Effector memory CD4-positive, alpha-beta T cell (primary cell): ENCODE results near the gene LGALS8.
A peak's percentile ranks its signal among the peaks of the same experiment; 100 is the strongest.

Experiments
- DNase-seq, 3 donors: peaks; one replicate each; pipeline ENCODE4 v3.0.0-alpha.2; 2020
- H3K27ac ChIP-seq: 2 replicates; pipeline ENCODE4 v1.7.0; 2013; ENCODE audit warnings: mild to moderate bottlenecking, low read length, moderate library complexity; ENCODE audit not compliant: insufficient read depth, poor library complexity, severe bottlenecking
- H3K27me3 ChIP-seq: replicated peaks from 2 replicates; pipeline ENCODE4 v1.7.0; 2013; ENCODE audit warnings: mild to moderate bottlenecking, low read length; ENCODE audit not compliant: insufficient read depth, control insufficient read depth, poor library complexity, severe bottlenecking
- H3K36me3 ChIP-seq: 2 replicates; pipeline ENCODE4 v1.7.0; 2013; ENCODE audit warnings: mild to moderate bottlenecking, low read length, moderate library complexity; ENCODE audit not compliant: control insufficient read depth, insufficient read depth
- H3K4me1 ChIP-seq: 2 replicates; pipeline ENCODE4 v1.7.0; 2013; ENCODE audit warnings: low read length, mild to moderate bottlenecking; ENCODE audit not compliant: control insufficient read depth, insufficient read depth, poor library complexity, severe bottlenecking
- H3K4me3 ChIP-seq: 2 replicates; pipeline ENCODE4 v1.7.0; 2013; ENCODE audit warnings: low read length, low read depth, mild to moderate bottlenecking; ENCODE audit not compliant: insufficient read depth, poor library complexity, severe bottlenecking
- H3K9me3 ChIP-seq: 2 replicates; pipeline ENCODE4 v1.7.0; 2013; ENCODE audit warnings: mild to moderate bottlenecking, low read length, moderate library complexity; ENCODE audit not compliant: control insufficient read depth

The LGALS8 gene

GRCh38 chr1:236508593-236509027, 15.2 kb upstream of the LGALS8 start:
- Histone ChIP-seq H3K4me3 (no peak overlapping the region), H3K27me3 (no peaks in the 10 kb centered on the region), H3K9me3 (no peaks in the 10 kb centered on the region), H3K4me1 (no peaks in the 10 kb centered on the region), H3K27ac (no peak overlapping the region), H3K36me3 (no peaks in the 10 kb centered on the region)
- no peak for DNase-seq

- H3K27me3 ChIP-seq: no peaks in the 10 kb centered on the region
- no peaks in the 10 kb centered on the region for H3K4me1 ChIP-seq
- no peak overlapping the region for H3K27ac ChIP-seq
- DNase-seq: no peak
- no peaks in the 10 kb centered on the region for H3K36me3 ChIP-seq
- H3K9me3 ChIP-seq: no peaks in the 10 kb centered on the region
- H3K4me3 ChIP-seq: no peak overlapping the region
These were observed 14.6 kb upstream of the LGALS8 start for GRCh38 chr1:236509203-236509602.

GRCh38 chr1:236509647-236510401, 14.0 kb upstream of the LGALS8 start:
- Histone ChIP-seq H3K4me1 (no peaks in the 10 kb centered on the region), H3K27me3 (no peaks in the 10 kb centered on the region), H3K27ac (no peak overlapping the region), H3K36me3 (no peaks in the 10 kb centered on the region), H3K9me3 (no peaks in the 10 kb centered on the region), H3K4me3 (no peak overlapping the region)
- DNase-seq: no peak

DNA sequence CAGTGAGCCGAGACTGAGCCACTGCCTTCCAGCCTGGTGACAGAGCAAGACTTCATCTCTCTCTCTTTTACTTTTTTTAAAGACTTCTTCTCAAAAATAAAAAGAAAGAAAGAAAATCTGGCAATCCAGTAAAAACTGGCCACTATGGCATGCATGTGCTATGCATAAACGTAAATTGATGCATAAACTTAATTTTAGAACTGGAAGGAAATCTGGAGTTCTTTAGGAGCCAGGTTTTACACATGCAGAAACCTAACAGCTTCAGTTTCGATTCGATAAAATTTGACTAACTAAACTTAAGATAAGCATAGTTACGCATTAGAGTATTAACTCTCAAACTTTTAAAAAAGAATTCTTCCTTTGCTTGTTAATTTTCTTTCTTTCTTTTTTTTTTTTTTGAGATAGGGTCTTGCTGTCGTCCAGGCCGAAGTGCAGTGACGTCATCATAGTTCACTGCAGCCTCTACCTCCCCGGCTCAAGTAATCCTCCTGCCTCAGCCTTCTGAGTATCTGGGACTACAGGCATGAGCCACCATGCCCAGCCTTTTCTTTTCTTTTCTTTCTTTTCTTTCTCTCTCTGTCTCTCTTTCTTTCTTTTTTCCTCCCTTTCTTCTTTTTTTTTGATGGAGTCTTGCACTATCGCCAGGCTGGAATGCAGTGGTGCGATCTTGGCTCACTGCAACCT, 11.9 kb upstream of the LGALS8 start:
- Histone ChIP-seq H3K9me3 (no peaks in the 10 kb centered on the region), H3K4me3 (no peak overlapping the region), H3K36me3 (no peaks in the 10 kb centered on the region), H3K27me3 (no peaks in the 10 kb centered on the region), H3K27ac (no peak overlapping the region), H3K4me1 (peaks cover 11% of the 10 kb centered on the region)
- no peak for DNase-seq

DNA sequence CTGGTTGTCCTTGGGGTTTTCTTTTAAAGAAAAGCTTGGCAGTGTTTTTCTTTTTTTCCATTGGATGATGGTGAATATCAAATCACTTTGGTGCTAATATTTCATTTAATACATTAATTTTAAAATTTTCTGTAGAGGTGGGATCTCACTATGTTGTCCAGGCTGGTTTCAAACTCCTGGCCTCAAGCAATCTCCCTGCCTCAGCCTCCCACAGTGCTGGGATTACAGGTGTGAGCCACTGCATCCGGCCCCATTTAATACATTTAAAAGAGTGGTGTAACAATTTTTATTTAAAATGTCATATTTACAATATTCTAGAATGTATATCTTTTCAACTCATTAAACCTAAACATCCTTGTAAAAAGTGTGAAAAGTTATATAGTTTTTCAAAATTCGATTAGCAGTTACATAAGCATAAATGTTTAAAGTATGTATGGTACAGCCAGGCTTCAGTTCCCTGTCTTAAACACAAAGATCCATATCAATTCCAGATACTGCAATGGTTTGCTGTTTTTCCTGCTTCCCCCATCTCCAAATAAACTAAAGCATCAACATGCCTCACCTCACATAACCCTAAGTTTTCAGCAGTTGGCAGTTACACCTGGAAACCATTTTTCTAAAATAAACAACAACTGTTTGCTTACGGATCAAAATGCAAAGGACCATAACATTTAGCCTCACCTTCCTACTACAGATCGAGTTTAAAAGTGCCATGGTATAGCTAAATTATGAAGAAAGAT, 8.9 kb upstream of the LGALS8 start:
- H3K27ac ChIP-seq: no peak overlapping the region
- peaks cover 15% of the 10 kb centered on the region for H3K4me1 ChIP-seq
- H3K9me3 ChIP-seq: no peaks in the 10 kb centered on the region
- no peak overlapping the region for H3K4me3 ChIP-seq
- H3K36me3 ChIP-seq: no peaks in the 10 kb centered on the region
- no peaks in the 10 kb centered on the region for H3K27me3 ChIP-seq
- DNase-seq: no peak

DNA sequence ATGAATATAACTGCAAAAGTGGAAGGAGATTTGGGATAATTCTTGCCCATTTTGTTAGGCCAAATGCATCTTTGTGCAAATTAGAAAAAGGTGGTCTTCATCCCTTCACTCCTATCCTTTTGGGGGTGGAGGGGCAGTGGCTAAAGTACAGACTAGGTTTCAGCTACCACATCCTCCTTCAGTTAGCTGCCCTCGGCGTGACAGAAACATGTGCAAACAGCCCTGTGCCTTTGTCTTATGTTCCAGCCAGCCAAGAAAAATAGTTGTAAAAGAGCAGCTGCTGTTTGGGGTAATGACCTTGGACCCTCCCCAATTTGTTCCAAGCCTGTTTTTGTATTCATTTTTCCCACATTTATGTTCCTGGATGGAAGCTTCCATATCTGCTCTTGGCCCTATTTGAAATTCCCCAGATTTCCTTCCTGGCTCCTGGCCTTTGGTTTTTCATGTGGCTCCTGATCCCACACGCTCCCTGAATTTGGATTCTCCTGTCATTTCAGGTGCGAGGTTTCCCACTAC, 8.3 kb upstream of the LGALS8 start:
- DNase-seq: no peak
- Histone ChIP-seq H3K9me3 (no peaks in the 10 kb centered on the region), H3K27ac (peak overlapping the region; percentile 52), H3K4me3 (no peak overlapping the region), H3K4me1 (peaks cover 15% of the 10 kb centered on the region), H3K27me3 (no peaks in the 10 kb centered on the region), H3K36me3 (no peaks in the 10 kb centered on the region)

DNA sequence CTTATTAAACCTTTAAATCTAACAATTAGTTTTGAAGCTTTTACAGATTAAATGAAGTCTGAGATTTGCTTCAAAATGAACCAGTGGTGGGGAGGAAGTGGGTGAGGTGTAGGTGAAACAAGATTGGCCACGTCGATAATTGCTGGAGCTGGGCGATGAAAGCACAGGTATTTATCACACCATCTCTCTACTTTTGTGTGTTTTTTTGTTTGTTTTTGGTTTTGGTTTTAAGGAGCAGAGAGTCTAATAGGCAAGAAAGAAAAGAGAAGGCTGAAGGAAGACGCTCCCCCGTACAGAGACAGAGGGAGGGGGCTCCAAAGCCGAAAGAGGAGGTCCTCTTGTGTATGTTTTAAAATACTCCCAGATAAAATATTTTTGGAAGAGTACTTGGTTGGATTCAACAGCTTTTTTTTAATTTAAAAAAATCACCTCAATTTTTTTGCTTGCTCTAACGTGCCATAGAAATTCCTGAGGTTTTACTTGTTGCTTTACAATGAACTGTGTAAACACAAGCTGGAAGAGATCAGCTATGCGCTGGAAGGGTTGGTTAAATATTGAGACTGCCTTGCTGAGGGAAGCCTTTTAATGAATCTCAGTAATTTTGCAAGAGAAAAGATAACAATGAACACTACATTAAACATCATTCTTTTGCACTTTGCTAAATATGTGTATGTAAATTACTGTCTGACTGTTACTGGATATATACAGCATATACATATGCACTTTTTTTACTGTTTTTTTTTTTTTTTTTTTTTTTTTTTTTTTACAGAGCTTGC, 6.7 kb upstream of the LGALS8 start:
- H3K27ac ChIP-seq: peak overlapping the region; percentile 52
- peak overlapping the region; percentile 20 for H3K4me3 ChIP-seq
- no peaks in the 10 kb centered on the region for H3K9me3 ChIP-seq
- H3K4me1 ChIP-seq: peaks cover 15% of the 10 kb centered on the region
- H3K27me3 ChIP-seq: no peaks in the 10 kb centered on the region
- no peaks in the 10 kb centered on the region for H3K36me3 ChIP-seq
- DNase-seq: peak; percentile 22 to 38 (median 36)

- H3K4me3 ChIP-seq: no peak overlapping the region
- H3K9me3 ChIP-seq: no peaks in the 10 kb centered on the region
- H3K27me3 ChIP-seq: no peaks in the 10 kb centered on the region
- H3K4me1 ChIP-seq: peaks cover 18% of the 10 kb centered on the region
- no peaks in the 10 kb centered on the region for H3K36me3 ChIP-seq
- H3K27ac ChIP-seq: no peak overlapping the region
- no peak for DNase-seq
These were observed 5.5 kb upstream of the LGALS8 start for GRCh38 chr1:236518322-236518721.

DNA sequence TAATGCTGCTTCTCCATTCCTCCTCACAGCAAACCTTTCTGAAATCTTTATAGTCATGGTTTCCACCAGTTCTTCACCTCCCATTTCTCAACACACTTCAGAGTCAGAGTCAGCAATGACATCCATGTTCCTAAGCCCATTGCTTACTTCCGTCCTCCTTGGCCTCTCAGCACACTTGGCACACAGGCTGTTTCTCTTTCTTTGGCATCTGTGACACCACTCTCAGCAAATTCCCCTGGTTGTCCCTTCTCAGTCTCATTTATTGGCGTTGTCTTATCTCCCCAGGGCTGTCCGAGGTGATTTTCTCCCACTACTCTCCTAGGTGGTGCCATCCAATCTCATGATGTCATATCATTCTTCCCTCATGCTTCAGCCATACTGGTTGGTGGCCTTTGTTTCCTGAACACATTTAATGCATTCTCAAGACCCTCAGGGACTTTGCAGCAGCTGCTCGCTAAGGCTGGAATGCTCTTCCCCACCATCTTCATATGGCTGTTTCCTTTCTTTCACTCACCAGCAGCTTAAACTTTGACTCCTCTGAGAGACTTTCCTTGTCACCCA, 3.3 kb upstream of the LGALS8 start:
- H3K27me3 ChIP-seq: no peaks in the 10 kb centered on the region
- H3K9me3 ChIP-seq: no peaks in the 10 kb centered on the region
- peaks cover 16% of the 10 kb centered on the region for H3K4me1 ChIP-seq
- no peak overlapping the region for H3K27ac ChIP-seq
- H3K36me3 ChIP-seq: no peaks in the 10 kb centered on the region
- H3K4me3 ChIP-seq: no peak overlapping the region
- no peak for DNase-seq
